ENCODE measurements around the gene DDX42. TPM values are rescaled to one million over a fixed set of nuclear protein-coding genes. Genes with fewer than 3 reads are reported as not detected.

Gene DDX42
- total RNA-seq, 1 experiment from 2014 or later, result 184 TPM

DNA sequence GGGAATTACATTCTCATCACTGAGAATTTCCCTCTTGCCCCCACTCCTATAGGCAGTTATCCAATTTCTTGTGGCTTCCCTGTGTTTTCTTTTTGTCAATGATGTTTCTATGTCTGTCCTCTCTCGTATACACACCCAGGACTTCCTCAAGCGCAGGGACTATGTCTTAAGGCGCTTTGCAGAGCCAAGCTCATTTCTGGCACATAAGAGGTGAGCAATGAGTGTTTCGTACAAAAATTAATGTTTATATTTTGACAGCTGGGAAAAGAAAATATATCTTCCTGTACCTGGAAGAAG is 947 bp downstream of the DDX42 start:
- Histone ChIP-seq H2BK15ac (ENCODE audit: low read depth, low read length) (no peak overlapping the region), H3T11ph (ENCODE audit: low read length) (no peak overlapping the region), H2BK20ac (ENCODE audit: low read depth, low read length, poor library complexity, severe bottlenecking) (no peak overlapping the region), H3K27me3 (ENCODE audit: insufficient read depth, low read length) (no peaks in the 10 kb centered on the region), H4K91ac (ENCODE audit: insufficient read length, low read depth, low read length) (no peak overlapping the region), H3K4me1 (ENCODE audit: insufficient read depth, low read length) (no peaks in the 10 kb centered on the region; the same call in 1 of the 2 replicates), H2AFZ (ENCODE audit: low read length) (no peak overlapping the region), H2BK12ac (ENCODE audit: insufficient read length, low read depth, low read length) (no peak overlapping the region), H3K4me2 (ENCODE audit: insufficient read depth, insufficient read length, low read length) (peak overlapping the region; percentile 95), H3K14ac (ENCODE audit: insufficient read depth, low read length) (no peak overlapping the region; the same call in 1 of the 2 replicates), H3K9me3 (ENCODE audit: control insufficient read depth, low read depth, low read length) (no peaks in the 10 kb centered on the region), H3K18ac (ENCODE audit: insufficient read length, low read depth, low read length) (no peak overlapping the region), H3K79me2 (ENCODE audit: insufficient read depth, low read length) (peaks cover 71% of the 10 kb centered on the region), H3K4ac (ENCODE audit: low read depth, low read length) (no peak overlapping the region), H3K9ac (ENCODE audit: extremely low read depth, insufficient read length, low read length) (peak overlapping the region; percentile 86), H3K27ac (ENCODE audit: insufficient read length, low read depth, low read length) (no peak overlapping the region), H2BK5ac (ENCODE audit: insufficient read length, low read length) (no peak overlapping the region), H3K23me2 (ENCODE audit: insufficient read length, low read depth, low read length, poor library complexity, severe bottlenecking) (peaks cover 9% of the 10 kb centered on the region), H3K23ac (ENCODE audit: insufficient read length, low read depth, low read length) (no peak overlapping the region), H4K8ac (replicated peaks; ENCODE audit: insufficient read length, low read depth, low read length) (no peak overlapping the region), H2AK5ac (ENCODE audit: insufficient read length, low read length) (no peak overlapping the region), H3K79me1 (ENCODE audit: insufficient read depth, low read depth, low read length, poor library complexity, severe bottlenecking) (no peaks in the 10 kb centered on the region), H4K20me1 (ENCODE audit: control insufficient read depth, insufficient read depth, insufficient read length) (no peaks in the 10 kb centered on the region), H4K5ac (ENCODE audit: insufficient read length, low read depth, low read length) (no peak overlapping the region), H2BK120ac (ENCODE audit: low read depth, low read length, poor library complexity, severe bottlenecking) (no peak overlapping the region), H3K56ac (ENCODE audit: insufficient read length, low read depth, low read length) (no peak overlapping the region)
- WGBS (ENCODE audit: extremely low coverage, insufficient read length, low lambda C conversion rate), result no CpG with 5 or more reads among the region's 4 CpGs
- Mint-ChIP-seq H3K9me3 (no peaks in the 10 kb centered on the region), H3K27me3 (ENCODE audit: low read depth) (no peaks in the 10 kb centered on the region), H3K4me1 (peaks cover 18 to 22% of the 10 kb centered on the region in 2 experiments), H3K36me3 (ENCODE audit: insufficient read depth in 1 of 3, low read depth in 3 of 3) (peaks cover 34 to 48% (median 41%) of the 10 kb centered on the region in 3 experiments), H3K4me3 (peak overlapping the region; percentile 99 to 100), H3K27ac (peak overlapping the region; percentile 100)
- no peak for DNase-seq
- TF ChIP-seq, protein P1, sequence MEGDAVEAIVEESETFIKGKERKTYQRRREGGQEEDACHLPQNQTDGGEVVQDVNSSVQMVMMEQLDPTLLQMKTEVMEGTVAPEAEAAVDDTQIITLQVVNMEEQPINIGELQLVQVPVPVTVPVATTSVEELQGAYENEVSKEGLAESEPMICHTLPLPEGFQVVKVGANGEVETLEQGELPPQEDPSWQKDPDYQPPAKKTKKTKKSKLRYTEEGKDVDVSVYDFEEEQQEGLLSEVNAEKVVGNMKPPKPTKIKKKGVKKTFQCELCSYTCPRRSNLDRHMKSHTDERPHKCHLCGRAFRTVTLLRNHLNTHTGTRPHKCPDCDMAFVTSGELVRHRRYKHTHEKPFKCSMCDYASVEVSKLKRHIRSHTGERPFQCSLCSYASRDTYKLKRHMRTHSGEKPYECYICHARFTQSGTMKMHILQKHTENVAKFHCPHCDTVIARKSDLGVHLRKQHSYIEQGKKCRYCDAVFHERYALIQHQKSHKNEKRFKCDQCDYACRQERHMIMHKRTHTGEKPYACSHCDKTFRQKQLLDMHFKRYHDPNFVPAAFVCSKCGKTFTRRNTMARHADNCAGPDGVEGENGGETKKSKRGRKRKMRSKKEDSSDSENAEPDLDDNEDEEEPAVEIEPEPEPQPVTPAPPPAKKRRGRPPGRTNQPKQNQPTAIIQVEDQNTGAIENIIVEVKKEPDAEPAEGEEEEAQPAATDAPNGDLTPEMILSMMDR (conservative IDR thresholded peaks at IDR 0.05), result no peak
